Activated T-cell treated with anti-CD3 and anti-CD28 coated beads for 24 hours (primary cell): ENCODE results near the gene HABP2.

Experiments
- DNase-seq: peaks from one replicate; pipeline ENCODE4 v3.0.0-alpha.2; 2020; ENCODE audit warnings: low read depth

The HABP2 gene

DNA sequence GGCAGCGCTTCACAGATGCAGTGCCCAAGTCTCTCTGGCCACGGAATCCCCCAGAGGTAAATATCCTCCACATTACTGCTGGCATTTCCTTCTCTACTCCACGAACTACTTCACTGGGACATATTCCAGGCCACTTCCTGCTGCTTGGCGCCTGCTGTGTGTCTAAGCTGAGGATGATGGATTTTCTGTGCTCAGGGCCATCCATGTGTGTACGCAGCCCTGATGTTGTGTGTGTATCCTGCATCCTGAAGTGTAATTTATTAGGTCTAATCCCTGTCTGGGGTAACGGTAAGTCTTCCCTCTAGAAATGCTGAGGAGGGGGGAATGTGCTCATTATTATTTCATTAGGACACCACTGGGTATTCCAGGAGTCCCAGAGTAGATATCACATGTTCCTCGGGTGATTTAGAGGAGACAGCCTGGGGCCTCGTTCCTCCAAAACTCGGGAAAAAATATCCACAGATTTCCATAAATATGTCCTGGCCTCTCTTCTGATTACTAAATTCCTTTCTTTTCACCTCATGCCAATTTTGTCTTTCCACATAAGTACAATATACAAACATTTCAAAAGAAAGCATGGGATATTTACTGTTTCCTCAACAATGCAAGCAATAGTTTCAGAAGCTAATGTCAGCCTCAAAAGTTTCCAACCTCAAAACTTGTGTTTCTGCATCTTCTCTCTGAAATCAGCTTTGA is 25.5 kb upstream of the HABP2 start:
- no peak for DNase-seq

DNA sequence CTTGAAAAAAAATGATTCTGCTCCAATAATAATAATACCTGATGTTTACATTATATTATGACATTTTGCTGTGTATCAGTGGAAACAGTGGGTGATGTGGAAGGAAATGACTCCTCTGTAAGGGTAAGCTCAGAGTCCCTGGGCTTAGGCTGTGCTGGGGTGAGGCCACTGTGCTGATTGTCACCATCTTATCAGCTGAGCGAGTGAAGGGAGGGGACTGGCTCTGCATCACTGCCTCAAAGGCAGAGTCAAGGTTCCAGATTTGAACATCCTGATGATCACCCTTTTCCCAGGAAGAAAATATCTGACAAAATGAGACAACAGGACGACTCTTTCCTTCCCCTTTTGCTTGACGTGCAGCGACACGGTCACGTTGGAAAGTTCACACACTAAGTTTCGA is 24.0 kb upstream of the HABP2 start:
- DNase-seq, result no peak

DNA sequence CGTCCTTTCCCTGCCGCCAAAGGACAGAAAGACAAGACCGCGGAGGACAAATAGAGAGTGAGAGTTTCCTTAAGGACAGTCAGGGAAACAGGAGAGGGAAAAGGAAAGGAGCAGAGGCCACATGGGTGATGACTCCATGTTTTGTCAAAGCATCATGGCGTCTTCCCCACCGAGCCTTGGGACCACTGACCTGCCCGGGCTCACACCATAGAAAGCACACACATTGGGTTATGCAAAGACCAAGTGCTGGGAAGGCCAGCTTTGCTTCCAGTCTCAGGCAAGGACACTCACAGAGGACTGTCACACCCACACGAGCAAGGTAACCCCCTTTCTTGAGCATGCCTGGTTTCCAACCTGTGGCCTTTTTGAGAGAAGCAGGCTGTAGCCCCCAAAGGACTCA is 23.3 kb upstream of the HABP2 start:
- no peak for DNase-seq

DNA sequence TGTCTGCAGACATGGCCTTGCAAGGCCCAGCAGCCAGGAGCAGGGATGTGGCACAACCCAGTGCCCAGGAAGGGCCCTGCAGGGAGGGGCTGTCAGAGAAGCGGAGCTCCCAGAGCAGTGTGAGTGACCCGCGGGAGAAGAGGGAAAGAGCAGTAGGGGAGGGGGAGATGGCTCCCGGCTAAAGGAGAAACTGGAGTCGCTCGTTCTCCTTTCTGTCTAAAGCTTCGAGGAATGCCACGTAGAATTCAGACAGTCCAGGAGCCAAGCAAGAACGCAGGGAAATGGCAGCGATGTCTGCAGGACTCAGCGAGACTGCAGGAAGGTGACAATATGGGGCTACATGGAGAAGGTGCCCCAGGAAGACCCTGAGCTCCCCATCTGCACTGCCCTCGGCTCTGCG is 22.4 kb upstream of the HABP2 start:
- no peak for DNase-seq

DNA sequence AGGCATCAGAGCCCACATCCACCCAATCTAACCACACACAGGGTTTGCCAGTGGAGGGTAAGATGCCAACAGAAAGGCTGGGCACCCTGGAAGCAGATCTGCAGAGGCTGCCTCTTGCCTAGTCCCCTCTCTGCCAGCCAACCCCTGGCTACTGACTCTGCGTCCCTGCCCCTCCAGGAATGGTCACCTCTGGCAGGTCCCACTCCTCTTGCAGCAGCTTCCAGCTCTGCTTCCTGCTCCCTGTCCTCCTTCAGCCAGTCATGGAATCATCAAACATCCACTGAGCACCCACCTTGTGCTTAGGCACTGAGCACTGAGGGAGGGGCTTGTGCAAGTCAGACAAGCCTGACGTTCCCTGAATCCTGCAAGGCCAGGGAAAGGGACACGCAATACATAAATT is 20.1 kb upstream of the HABP2 start:
- DNase-seq, result no peak

DNA sequence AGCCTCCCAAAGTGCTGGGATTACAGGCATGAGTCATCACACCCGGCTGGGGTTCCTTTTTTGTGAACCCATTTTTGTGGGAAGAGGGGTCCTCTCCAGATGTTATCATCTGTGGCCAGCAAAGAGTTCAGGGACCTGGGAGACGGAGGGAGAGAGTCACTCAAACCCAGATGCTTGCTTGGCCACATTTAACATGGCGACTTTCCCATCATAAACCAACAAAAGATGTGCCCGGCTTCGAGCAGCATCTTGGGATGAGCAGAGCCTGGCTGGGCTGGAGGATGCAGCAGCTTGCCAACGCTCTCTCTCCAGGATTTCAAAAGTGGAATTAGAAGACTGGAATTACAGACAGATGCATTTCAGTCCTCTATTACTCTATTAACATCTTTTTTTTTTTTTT is 19.1 kb upstream of the HABP2 start:
- no peak for DNase-seq

DNA sequence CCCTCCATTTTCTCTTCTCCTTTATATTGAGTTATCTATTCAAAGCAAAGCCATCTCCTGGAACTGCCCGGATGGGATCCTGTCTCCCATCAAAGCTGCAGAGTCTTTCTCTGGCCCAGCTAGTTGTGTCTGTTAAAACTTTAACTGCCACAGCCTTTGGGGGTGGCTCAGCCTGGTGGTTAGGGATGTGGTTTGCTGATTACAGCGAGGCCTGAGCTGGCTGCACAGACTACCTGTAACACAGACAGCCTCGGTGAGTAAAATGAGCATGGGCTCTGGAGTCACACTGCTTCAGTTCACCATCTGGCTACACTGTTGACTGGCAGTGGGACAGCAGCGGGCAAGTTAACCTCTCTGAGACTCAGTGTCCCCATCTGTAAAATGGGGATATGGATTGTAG is 18.4 kb upstream of the HABP2 start:
- DNase-seq, result no peak

DNA sequence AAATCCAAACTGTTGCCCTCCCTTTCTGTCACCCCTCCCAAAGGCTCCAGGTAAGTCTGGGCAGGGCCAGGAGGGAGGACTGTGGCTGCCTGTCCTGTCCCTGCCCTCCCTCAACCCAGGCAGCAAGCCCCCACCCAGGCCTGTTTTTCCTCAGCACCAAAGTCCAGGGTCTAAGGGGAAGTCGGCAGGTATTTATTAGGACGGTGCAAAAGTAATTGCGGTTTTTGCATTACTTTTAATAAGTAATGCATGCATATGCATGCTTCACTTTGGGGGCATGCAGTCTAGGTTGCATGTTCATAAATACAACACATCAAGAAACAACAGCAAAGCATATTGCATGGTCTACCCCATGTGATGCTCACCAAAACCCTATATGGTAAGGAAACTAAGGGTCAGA is 15.2 kb upstream of the HABP2 start:
- no peak for DNase-seq

DNA sequence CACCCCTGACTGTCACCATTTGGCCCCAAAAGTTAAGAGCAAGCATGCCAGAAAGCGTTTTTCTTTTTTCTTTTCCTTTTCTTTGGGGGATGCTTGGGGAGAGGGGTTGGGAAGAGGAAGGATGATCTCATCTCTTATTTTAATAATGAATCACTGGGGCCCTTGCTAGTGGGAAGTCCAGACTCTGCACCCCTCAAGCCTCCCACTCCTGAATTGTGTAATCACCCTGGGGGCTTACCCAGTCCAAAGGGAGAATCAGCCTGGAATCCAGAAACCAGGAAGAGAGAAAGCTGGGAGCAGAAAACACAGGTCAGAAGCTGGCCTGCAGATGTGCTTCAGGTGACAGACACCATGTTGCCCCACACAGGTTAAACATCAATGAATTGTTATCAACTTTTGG is 14.7 kb upstream of the HABP2 start:
- no peak for DNase-seq

DNA sequence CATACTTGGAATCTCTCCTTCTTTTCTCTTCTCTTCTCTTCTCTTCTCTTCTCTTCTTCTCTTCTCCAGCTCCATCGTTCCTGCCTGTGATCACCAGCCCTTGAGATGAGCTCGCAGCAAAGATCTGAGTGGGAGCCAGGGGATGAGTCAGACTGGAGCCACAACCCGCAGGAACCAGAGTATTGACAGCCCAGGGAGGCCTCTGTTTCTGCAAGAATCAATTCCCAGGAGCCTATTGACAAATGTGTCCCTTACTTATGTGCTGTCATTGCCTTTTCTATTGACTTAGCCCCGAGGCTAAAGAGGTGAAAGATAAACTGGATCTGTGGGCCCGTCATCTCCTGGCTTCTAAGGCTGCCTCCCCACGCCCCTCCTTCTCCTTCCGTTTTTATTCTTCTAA is 13.1 kb upstream of the HABP2 start:
- DNase-seq, result no peak

DNA sequence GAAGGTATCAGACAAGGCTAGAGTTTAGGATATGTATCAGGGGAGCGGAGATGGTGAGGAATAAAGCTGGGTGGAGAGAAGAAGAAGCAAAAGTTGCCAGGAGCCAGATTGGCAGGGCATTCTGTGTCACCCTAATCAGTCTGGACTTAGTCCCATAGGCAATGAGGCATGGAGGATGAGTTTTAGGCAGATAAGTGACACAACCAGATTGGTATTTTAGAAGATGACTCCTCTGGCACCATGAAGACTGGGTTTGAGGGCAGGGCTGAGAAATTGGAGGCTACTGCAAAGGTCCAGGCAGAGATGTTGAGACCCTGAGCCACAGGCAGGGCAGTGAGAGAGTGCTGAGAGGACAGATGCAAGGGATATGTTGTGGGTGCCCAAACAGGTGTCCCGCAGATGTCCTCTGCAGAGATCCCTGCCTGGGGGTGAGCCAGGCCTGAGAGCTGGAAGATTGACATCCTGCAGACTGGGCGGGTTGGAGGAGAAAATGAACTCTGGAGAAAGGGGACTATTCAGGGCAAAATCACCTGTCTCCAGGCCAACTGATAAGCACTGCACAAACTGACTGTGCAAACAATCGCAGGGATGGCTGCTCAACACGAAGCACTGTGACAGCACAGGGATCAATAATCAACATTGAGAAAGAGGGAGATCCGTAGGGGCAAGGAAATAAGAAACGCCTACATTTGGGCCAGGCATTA is 11.9 kb upstream of the HABP2 start:
- DNase-seq, result no peak

DNA sequence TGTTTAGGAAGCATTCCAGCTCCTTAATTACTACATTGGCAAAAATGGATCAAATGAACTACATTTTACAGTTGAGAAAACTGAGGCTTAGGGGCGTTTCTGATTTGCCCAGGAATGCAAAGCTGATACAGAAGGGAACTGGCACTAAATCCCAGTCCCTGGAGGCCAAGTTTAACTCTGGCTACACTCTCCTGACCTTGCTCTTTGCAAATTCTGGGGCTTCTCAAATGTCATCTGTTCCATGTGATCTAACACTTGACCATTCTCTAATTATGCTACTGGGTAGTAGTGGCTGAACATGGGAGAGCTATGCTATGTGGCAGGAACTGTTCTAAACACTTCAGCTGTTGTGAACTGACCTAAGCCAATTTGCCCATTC is 11.3 kb upstream of the HABP2 start:
- no peak for DNase-seq

DNA sequence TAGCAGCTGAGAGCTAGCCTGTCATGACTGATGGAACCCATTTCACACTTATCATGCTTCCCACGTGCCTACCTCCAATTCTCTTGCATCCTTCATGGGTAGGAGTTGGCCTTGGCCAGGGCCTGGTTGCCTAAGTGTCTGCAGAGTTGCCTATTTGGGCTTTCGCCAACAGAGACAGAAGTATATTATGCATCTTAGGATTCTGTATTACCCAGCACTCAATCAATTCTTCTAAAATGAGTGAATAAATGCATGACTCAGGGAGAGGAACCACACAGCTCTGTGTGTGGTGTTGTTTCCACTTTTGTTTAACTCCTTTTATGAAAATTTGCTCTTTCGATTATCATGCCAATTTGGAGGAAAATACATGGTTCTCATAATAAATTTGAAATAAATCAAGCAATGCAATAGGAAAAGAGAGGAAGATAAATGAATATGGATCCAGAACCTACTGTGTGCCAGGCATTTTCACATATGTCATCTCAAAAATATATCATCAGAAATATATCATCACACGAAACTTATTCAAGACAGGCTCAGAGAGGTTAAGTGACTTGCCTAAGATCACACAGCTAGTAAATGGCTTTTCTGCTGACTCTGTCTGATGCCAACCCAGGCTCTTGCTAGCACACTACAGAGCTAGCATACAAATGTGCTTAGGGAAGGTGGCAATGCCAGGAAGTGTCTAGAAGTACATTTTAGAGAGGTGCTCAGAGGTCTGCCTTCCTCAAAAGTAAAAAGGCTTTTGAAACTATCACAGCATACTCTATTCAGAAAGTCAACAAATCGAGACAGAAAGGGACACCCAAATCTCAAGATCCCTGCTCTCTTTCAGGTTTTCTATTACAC is 9.5 kb upstream of the HABP2 start:
- no peak for DNase-seq

DNA sequence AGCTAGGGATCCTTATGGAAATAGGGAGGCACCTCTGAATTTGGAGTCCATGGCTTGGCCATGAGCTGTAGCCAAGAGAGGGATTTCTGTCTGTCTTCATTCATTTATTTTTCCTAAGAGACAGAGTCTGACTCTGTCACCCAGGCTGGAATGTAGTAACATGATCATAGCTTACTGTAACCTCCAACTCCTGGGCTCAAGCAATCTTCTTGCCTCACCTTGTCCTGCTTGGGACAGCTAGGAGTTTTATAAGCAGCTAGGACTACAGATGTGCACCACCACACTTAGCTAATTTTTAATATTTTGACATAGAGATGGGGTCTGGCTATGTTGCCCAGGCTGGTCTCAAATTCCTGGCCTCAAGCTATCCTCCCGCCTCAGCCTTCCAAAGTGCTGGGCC is 8.5 kb upstream of the HABP2 start:
- no peak for DNase-seq

DNA sequence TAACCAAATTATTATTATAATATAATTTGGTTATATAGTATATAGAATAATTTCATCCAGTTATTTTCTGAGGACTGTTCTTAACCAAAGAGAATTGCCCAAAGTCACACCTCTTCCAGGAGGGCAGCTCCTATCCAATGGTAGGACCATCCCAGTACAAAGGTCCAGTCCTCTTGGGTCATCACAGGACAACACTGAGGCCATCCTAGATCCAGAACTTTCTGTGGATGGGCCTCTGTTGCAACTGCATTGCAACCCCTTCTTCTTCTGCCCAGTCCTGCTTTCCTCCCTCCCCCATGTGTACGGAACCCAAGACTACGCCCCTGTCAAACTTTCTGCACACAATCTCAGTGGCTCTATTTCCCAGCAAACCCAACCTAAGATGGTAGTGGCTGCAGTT is 5.4 kb upstream of the HABP2 start:
- no peak for DNase-seq

DNA sequence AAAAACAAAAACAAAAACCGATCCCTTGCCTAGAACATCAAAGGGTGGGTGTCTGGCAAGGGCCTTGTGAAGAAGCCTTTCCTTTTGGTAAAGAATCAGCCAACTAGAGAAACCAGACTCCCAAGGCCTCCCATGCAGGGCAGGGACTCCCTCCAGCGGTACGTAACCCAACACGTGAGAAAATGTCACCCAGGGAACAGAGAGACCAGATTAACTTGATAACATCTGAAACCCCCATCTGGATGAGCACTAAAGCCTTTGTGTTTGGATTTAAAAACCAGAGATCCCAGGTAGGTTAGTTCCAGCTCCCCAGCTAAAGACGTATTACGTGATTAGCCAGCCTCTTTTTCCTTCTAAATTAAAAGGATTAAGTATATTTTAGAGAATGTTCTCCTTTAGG is 3.0 kb upstream of the HABP2 start:
- no peak for DNase-seq

DNA sequence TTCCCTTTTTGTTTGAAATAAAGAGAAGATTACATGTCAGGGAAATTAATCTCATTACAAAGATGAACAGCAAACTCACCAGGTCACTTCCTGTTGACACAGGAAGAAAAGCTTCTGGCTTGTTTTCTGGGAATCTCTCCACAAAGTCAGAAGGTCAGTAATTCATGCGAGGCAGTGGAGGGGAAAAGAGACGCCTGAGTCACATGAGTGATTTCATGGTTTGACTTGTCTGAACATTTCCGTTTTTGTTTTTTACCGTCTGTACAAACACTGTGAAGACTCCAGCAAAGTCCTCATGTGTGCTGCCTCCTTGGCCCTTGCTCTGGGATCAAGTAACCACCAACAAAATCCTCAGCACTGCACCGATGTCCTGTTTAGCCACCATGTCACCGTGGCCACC is 2.5 kb upstream of the HABP2 start:
- no peak for DNase-seq

DNA sequence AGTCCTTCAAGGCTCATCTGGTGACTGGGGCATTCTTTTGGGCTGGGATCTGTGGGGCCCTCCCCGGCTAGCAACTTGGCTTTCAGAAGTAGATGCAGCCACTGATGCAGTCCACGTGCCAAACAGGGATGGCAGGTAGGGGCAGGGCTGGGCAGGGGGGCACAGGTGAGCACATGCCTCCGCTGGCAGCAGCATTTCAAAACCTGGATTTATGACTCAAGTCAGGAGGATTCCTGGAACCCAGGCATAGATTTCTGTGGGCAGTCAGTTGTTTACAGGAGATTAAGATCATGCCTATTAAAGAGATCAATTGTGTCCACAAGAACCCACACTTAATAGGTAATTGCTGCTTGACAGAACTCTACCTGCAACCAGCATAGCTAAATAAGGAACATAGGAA is 839 bp upstream of the HABP2 start:
- no peak for DNase-seq

DNA sequence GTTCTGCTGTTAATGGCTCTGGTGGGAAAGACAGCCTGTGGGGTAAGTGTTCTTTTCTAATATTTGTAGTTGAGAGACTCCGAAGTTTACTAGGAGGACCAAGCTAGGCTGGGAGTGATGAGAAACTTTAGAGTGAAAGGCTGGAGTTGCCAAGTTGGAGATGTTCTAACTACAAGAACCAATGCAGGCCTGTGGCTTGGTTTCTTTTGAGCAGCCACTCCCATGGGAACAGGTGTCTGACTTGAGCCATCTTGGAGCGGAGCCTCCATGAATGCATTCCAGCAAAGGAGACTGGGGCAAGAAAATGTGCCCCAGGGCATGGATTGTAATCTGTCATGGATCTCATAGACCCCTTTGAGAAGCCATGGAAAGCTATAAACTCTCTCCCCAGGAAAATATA is 296 bp downstream of the HABP2 start:
- no peak for DNase-seq

DNA sequence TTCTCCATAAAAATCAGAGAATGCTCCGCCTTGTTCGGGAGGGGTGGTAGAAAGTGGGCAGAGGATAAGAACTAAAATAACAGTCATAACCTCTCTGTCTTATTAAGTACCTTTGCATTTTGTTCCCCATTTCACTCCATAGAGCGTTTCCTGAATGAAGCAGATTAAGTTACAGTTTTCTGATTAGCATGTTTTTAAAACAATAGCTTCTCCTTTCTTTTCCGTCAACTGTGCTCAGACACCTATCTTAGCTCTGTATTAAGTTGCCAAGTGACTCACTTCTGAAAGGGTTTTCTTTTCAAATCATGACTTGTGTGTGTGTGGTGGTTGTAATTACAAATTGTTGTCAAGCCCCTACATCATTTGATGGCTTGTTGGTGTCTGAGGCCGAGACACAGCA is 1.4 kb downstream of the HABP2 start:
- DNase-seq, result no peak

DNA sequence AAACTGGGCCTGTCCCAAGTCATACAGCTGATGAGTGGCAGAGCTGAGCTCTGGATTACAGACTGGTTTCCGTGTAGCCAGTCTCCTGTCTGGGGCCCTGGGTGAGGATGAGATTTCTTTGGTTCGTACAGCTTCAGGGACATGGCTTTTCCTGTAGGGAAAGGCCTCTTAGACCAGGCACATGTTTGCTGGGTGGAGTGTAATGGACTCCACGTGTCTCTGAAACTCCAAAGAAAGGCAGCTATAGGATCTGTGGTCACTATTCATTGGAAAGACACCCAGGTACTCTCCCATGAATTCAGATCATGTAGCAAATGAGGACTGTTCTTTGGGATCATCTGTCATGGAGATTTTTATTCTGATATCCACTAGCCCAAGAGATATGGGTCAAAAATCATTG is 2.4 kb downstream of the HABP2 start:
- DNase-seq, result no peak

DNA sequence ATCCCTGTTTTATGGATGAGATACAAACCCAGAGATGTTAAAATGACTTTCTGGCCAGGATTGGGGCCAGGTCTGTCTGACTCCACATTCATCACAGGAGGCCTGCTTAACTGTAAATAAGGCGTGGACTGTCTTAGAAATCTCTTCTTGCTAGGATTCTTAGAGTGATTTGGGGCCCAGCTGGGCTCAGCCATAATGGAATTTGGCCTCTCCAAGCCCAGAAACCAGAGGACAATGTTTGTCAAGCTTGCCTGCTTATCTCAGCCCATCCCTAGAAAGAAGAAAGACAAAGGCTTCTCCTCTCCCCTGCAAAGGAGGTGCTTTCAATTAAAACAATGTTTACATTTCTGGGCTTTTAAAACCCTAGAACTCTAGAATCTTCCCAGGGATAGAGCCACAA is 2.9 kb downstream of the HABP2 start:
- DNase-seq, result no peak

DNA sequence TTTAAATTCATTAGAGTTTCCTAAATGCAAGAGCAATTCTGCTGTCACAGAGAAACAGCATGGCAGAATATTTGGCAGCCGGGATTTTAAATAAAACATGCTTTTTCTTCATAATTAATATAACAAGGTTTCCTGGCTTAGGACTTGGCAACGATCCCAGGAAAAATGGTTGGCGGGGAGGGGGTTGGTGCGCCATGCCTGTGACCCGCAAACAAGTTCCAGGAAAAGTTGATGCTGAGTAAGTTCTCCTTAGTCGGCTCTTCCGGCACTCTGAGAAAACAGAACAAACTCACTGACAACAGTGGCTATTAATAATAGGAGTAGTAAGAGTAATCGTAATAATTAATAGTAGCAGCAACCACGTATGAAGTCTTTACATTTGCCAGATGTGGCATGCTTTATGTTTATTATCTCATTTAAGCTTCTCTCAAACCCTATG is 4.6 kb downstream of the HABP2 start:
- no peak for DNase-seq
